NCI-H187 (cell line): Measurements from ENCODE around the gene MDN1.
"Not testable (repeated sequence)": the region's sequence is repeated elsewhere in the genome, so short reads cannot be mapped to it uniquely, and the experiment has no call there.

ENCODE experiments used
- DNase-seq, 2 experiments: peaks; one replicate each; lab custom pipeline; 2025; lab: John Stamatoyannopoulos, UW

The MDN1 gene

DNA sequence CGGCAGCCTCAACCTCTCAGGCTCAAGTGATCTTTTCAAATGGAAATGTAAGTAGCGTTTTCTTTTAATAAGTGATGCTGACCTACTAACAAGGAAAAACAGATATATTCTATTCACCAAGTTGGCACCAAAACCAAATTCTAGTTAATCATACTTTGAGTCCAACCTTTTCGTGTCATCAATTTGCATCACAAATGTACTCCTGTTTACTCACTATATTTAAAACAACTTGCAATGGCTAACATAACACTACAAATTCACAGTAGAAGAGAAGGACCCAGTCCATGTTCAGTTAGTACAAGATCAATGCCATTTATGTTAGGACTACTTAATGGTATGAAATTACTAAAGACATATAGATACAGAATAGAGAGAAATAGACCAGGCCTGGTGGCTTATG, 50.0 kb downstream of the MDN1 start:
- no peak for DNase-seq

DNA sequence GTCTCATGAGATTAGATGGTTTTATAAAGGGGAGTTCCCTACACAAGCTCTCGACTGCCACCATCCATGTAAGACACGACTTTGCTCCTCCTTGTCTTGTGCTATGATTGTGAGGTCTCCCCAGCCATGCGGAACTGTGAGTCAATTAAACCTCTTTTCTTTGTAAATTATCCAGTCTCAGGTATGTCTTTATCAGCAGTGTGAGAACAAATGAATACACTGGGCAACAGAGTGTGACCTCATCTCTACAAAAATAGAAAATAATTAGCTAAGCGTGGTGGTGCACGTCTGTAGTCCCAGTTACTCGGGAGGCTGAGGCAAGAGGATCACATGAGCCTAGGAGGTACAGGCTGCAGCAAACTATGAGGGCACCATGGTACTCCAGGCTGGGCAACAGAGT, 51.3 kb downstream of the MDN1 start:
- no peak for DNase-seq

DNA sequence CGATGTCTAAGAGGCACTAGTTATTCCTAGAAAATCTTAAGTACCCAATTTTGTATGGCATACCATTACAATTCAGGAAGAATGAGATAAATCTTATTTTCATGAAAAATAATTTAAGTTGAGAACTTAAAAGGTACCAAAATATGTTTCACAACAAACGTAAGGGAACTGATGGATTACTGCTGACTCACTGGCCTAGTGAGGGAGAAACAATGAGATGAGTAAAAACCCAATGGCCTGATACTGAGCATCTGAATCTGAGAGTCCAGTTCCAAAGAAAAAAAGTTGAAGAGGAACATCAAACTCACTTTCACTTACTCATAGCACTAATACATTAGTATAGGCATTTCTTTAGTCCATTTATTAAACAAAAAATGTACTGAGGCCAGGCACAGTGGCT, 56.0 kb downstream of the MDN1 start:
- DNase-seq, result no peak

DNA sequence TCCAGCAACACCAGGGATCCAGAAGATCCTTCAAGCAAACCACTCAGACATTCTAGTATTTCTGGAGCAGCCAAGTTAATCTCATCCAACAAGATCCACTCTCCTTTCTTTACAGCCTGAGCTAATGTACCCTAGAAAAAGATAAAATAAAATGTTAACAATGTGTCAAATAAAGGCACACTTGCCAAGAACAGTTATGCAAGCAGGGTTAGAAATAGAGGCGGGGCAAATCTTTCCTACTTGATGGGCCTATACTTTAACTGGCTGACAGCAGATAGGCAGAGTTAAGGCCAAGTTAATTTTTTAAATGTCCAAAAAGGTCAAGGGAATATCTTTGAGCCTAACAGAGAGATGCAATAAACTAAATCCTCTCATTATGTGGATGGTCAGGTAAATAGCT, 60.8 kb downstream of the MDN1 start:
- DNase-seq, result no peak

DNA sequence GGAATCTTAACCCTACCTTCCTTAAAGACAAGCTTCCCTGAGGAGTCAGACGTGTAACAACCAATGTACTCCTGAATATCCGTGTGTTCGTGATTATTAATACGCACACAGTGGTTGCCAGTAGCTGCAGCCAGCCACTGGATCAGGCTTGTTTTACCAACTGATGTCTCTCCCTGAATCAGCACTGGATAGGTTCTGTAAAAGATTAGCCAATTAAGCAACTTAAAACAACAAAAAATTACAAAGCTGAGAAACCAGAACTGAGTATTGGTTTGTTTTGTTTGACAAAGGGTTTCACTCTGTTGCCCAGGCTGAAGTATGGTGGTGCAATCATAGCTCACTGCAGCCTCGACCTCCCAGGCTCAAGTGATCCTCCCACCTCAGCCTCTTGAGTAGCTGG, 69.3 kb downstream of the MDN1 start:
- DNase-seq, result no peak

DNA sequence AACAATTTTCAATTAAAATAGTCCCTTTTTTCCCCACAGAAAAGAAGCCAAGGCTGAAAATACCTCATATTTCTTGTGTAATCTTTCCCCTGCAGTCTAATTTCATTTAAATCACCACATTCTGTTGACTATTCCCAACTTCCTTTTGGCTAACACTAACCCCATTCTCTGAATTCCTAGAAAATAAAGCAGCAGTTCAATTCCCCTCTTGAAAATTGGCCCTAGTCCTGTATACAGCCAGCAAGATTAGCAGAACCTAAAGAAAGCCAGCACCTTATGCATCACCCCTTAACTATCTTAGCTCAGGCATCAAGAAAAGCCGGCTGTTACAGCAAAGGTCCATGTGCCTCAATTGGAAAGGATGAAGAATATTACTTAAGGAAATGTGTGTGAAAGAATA, 69.7 kb downstream of the MDN1 start:
- DNase-seq, result no peak

DNA sequence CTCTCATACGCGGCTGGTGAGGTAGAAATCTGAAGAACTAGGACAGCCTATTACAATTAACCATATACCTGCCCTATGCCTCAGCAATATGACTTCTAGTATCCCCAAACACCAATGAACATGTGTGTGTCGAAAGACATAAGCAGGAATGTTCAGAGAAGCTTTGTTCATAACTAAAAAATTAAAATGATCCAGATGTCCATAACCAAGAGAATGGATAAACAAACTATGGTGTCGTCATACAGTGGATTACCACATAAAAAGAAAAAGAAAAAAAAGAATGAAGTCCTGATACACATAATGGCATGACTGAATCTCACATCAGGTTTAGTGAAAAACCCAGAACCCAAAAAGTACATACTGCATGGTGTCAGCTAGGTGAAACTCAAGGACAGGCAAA, 73.9 kb downstream of the MDN1 start:
- DNase-seq, result no peak

DNA sequence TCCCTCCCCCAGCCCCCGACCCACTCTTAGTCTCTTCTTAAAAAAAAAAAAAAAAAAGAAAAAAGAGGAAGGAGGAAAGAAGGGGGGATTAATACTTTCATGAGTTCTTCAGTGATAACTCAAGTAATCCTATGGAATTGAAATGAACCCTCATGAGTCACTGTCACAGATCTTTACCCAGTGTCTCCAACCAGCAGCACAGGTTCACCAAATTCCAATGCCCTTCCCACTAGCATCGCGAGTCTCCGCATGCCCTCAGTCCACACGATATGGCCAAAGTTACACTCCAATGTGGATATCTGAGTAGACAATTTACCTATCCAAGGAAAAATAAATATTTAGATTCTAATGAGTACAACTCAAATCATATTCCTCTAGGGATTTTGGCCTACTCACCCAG, 74.5 kb downstream of the MDN1 start:
- DNase-seq, result no peak

DNA sequence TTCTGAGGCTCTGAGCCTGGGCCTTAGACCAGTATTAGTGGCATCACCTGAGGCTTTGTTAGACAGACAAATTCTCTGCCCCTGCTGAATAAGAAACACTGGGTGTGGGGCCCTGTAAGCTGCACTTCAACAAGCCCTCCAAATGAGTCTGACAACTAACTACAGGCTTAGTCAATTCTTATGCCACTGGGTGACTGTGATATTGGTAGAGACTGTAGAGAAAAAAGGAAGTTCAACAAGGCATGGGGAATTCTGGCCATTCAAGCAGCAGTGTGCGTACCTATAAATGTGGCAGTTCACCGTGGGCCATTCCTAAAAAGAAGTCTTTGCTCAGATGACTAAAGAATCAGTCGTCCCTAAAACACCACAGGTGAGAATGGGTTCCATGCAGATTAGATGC, 82.7 kb downstream of the MDN1 start:
- DNase-seq, result no peak

DNA sequence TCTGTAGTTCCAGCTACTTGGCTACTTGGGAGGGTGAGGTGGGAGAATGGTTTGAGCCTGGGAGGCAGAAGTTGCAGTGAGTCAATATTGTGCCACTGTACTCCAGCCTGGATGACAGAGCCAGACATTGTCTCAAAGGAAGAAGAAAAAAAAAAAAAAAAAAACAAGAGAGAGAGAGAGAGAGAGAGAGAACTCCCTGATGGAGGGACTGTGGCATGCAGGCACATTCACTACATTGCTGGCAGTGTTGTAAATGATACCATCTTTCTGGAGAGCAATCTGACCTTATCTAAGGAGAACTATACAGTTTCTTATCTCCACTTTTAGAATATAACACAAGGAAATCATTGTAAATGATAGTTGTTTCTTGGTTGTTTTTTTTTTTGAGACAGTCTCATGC, 85.1 kb downstream of the MDN1 start:
- DNase-seq, result no peak

DNA sequence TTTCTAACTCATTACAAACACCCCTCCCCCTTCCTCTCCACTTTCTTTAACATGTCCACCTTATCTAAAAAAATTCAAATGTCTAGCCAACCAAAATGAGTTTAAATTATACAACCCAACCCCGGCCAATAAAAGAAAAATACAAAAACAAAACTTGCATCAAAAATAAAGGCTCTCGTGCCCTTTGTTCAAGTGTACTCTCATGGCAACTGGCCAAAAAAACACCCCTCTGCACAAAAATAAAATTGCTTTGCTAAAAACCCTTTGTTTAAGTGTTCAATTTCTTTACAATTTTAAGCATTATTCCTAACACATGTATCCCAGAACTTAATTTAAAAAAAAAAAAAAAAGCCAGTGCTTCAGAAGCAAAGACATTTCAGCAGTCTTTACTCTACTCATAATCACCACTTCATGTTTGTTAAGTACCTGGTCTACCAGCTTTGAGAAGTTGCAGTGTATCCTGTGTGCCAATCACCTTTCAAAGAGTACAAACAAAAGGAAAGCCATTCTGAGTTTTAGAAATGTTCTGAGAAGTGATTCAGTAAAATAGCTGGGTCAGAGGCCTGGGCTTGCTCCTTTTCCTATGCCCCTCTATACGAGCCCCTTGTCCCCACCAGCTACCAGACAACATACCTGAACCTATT, 87.5 kb downstream of the MDN1 start:
- no peak for DNase-seq

DNA sequence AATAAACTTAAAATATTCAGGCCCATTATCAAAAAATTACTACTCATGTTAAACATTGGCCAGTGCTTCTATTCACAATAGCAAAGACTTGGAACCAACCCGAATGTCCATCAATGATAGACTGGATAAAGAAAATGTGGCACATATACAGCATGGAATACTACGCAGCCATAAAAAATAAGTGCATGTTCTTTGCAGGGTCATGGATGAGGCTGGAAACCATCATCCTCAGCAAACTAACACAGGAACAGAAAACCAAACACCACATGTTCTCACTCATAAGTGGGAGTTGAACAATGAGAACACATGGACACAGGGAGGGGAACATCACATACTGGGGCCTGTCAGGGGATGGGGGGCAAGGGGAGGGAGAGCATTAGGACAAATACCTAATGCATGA, 88.3 kb downstream of the MDN1 start:
- DNase-seq, result not testable (repeated sequence)

DNA sequence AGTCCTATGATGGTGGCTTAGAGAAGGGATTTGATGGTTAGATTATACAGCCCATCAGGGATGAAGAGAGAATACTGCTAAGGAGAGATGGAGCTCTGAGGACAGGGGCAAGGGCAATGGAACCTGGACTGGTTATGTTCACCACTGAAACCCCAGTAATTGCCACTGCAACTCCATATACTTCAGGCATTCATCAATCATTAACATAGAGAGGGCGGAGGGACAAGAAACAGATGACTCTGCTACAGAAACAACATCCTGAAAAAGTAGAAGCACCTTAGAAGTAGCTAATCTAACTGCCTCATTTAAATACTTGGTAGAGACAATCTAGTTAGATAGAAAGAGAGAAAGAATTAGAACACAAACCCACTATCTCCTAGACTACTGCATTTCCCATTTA, 89.8 kb downstream of the MDN1 start:
- no peak for DNase-seq

DNA sequence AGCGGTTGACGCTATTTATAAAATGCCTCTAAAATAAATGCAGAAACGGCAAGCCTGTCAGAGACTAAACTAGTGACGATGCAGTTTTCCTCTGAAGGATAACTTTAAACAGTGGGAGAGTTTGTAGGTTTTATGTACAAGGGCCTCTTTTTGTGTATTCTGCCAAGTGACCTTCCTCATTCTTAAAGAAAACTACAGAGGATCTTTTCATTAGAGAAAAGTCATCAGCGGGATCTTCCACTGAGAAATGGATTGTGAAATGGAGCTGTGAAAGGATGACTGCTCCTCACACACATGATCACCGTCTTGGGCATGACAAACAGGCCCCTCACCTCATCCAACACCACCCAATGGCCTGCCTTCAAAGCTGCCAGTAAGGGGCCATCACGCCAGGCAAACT, 92.1 kb downstream of the MDN1 start:
- no peak for DNase-seq

DNA sequence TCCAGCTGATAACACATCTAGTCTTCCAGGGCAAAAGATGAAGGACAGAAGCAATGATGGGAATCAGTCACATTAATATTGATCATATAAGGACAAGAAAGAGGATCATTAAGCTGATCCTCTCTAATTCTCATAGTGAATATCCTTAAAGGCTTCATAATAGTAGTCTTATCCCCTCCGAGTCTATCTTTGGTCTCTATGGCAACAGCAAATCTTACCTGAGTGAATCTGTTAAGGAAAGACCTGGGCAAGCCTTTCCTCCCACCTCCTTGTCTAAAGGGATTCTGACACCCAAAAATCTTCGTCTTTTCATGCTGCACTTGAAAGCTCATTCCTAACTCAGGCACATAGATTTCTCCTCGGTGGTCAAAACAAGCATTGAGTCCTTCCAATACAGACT, 94.6 kb downstream of the MDN1 start:
- no peak for DNase-seq

DNA sequence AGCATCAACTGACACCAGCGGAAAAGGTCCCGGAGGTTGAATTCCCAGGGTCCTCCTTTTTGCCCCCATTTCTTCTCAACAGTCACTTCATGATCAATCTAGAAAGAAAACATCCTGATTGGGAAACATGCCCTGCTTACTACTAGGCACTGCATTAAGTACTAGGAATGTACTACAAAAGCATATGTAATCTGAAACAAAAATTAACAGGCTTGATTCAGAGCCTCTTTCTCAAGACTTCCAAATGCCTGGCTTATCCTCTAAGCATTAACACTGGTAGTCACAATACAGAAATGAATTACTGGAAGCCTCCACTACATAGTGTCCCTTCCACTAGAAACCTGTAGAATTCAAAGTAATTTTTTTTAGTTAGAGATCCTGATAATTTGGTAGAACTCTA, 96.5 kb downstream of the MDN1 start:
- DNase-seq, result no peak

DNA sequence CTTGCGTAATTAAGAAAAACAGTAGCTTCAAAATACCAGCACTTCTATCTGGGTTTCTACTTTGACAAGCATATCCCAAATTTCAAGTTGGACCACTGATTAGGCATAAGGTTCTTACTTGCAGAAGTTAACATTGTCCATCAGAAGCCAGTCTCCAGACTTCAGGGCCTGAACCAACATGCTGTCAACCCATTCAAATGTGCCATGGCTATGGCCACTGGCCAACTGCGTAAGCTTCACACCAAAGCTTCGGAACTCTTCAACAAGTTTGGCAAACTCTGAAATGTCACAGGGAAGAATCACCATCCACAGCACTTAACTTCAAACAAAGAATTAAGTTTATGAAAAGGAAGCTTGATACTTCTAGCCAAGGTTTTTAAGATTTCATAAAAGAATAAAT, 103.1 kb downstream of the MDN1 start:
- no peak for DNase-seq

DNA sequence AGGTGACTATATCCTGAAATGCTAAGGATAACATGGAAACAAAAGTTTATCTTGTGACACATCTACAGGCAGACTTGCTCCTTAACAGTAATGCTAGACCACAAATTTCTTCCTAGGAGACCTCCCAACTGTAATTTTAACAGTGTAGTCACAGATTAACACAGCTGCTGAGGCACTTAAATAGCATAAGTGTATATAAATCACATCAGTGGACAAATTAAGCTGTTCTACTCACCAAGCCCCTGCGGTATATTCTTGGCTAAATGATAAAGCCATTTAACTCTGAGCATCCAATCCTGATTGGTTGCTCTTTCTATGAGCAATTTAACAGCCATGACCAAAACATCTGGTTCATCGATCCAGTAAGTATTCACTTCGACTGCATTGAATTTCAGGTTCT, 107.8 kb downstream of the MDN1 start:
- no peak for DNase-seq

DNA sequence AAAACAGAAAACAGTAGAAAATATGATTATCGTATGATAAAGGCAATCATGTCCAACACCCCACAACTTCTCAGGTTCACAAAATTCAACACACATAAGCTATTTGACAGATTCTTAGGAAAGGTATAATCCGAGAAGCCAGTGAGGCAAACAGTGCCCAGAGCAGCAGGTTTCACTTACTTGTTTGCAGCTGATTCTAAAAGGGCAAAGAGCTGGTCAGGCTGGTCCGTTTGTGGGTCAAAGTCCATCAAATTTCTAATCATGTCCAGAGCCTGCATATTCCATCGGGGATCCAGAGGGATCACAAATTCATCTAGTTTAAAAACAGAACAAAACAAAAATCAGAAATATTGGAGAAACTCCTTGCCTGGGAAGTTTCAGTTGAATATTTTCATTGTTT, 111.3 kb downstream of the MDN1 start:
- no peak for DNase-seq

DNA sequence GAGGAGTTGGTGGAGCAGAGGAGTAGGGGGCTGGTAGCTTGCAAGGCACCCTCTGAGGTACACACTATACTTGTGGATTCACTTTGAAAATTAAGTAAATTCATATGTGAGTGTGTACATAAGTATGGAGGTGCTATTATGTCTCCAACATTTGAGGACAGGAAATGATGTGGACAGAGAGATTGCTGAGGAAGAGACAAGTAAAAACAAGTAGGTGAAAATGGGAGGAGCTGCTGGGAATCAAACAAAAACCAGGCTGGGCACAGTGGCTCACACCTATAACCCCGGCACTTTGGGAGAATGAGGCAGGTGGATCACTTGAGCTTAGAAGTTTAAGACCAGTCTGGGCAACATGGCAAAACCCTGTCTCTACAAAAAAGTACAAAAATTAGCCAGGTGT, 111.8 kb downstream of the MDN1 start:
- DNase-seq, result no peak

DNA sequence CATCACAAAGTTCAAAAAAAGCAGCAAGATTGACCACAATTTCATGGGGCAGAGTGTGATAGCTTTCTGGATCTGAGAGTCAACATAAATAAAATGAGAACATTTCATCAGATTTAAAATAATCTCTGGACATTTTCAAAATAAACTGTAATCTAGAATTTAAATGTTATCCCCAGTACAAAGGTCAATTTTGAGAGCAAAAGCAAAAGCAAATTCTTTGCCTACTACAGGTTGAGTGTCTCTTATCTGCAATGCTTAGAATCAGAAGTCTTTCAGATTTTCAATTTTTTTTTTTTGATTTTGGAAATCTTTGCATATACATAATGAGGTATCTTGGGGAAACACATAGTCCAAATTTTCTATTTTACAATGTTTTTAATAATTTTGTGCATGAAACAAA, 113.5 kb downstream of the MDN1 start:
- no peak for DNase-seq

DNA sequence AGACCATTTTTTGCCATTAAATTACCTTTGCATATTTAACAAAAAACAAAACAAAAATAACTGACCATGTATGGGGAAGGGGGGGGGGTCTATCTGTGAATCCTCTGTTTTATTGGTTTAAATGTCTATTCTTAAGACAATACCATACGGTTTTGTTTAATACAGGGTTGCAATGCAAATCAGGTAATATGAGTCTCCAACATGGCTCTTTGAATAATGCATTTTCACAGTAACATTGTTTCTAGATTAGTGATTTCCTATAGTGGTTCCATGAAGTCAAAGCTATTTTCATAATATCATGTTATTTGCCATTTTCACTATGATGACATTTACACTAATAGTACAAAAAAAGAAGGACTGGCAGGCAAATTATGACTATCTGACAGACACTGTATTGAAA, 116.3 kb downstream of the MDN1 start:
- no peak for DNase-seq

DNA sequence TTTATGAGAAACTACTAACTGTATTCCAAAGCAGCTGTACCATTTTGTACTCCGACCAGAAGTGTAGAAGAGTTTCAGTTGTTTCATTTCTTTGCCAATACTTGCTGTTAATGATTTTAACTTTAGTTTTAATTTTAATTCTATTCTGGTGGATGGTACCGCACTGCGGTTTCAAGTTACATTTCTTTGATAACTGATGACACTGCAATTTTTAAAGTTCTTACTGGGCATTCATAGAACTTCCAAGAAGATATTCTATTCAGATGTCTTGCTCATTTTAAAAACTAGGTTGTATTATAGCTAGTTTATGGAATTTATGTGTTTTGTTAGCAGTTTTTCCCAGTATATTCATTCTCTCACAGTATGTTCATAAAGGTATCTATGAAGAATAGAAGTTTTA, 117.2 kb downstream of the MDN1 start:
- DNase-seq, result no peak

DNA sequence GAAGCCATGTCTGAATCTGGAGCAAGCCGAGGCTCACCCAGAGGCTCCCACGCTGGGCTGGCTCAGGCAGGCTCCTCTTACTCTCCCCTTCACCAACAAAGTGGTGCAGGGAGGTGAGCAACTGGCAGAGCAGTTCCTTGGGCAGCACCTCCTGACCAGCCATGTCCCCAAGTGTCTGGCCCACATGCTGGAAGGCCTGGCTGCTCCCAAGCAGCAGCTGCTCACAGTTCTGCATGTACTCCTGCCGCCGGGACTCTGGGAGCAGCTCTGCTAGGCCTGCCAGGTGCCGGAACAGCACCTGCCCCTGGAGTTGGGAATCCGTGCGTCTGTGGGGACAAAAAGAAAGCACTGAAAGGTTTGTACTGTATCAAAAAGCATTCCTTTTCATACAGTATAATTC, 123.9 kb downstream of the MDN1 start:
- DNase-seq, result no peak

DNA sequence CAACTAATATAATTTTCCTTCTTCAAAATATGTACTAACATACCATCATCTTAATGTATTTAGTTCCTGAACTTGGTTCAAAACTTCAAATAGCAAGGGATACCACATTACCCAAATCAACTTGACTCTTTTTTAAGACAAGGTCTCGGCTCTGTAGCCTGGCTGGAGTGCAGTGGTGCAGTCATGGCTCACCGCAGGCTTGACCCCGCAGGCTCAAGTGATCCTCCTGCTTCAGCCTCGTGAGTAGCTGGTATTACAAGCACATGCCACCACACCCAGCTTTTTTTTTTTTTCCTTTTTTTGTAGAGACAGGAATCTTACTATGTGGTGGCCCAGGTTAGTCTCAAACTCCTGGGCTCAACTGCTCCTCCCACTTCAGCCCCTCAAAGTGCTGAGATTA, 125.2 kb downstream of the MDN1 start:
- DNase-seq, result no peak
